ENCODE measurements around the gene MAP3K13.
"Not testable (repeated sequence)": the region's sequence is repeated elsewhere in the genome, so short reads cannot be mapped to it uniquely, and the experiment has no call there.

The MAP3K13 gene

DNA sequence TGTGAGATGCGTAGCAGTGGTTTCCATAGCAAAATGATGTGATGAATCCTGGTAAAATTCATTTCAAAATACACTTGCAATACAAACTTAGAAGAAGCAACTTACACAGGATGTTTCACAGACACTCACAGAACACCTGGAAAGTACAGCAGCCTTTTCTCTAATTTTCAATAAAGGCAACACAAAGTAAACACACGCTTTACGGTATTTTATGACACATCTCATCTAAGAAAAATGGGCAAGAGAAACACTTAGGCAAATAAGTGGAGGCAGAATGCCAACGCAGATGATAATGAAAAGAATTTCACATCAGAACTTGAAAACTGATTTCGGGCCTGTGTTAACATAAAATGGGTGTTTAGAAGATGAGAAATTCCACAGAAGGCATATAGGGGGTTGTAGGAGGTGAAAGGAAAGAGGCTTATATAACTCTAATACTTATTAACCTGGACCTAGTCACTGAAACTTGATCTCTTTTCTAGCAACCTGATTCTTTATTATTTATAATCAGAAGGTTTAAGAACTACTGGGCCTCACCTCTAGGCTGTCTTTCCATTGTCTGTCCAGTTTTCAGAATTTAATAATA is 25.6 kb upstream of the MAP3K13 start:
- intact Hi-C loops (cut with DNase I): no loop called here
- DNase-seq: no peak

GRCh38 chr3:185339945-185340344 is 23.0 kb upstream of the MAP3K13 start:
- intact Hi-C loops (cut with DNase I): no loop called here
- no peak for DNase-seq

- DNase-seq: no peak
- intact Hi-C loops (cut with DNase I): no loop called here
Observed at GRCh38 chr3:185340751-185341150, 22.2 kb upstream of the MAP3K13 start.

- peak in 8 of 42 donors; percentile 11 to 50 (median 26) for DNase-seq
- intact Hi-C loops (cut with DNase I): no loop called here
Observed at GRCh38 chr3:185341616-185342458, 21.1 kb upstream of the MAP3K13 start.

- intact Hi-C loops (cut with DNase I): no loop called here
- DNase-seq: no peak
Observed at GRCh38 chr3:185342459-185343174, 20.3 kb upstream of the MAP3K13 start.

- no peak for DNase-seq
- intact Hi-C loops (cut with DNase I): no loop called here
Observed at GRCh38 chr3:185347399-185347798, 15.5 kb upstream of the MAP3K13 start.

DNA sequence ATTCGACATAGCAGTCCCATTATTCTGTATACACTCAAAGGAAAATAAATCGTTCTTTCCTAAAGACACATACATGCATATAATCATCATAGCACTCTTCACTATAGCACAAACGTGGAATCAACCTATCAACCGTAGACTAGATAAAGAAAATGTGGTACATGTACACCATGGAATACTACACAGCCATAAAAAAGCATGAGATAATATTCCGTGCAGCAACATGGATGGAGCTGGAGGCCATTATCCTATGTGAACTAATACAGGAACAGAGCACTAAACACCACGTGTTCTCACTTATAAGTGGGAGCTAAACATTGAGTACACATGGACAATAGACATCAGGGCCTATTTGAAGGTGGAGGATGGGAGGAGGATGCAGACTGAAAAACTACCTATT is 12.1 kb upstream of the MAP3K13 start:
- no peak for DNase-seq
- intact Hi-C loops (cut with DNase I): no loop called here

DNA sequence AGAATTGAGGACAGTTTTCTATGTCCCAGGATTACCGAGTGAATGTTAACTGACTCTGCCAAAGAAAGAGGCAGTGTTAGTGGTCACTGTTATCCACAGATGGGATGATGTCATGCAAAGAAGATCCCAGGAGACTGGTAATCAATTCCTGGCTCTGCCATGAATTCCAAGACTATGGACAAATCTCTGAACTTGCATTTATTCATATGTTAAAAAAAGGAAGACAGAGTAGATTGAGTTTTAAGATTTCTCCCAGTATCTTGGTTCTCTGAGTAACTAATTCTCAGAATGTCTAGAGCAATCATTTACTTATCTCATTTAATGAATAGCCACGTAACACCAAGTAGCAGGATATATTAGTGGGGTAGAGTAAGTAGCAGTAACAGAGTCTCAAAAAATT is 11.5 kb upstream of the MAP3K13 start:
- intact Hi-C loops (cut with DNase I): no loop called here
- no peak for DNase-seq

DNA sequence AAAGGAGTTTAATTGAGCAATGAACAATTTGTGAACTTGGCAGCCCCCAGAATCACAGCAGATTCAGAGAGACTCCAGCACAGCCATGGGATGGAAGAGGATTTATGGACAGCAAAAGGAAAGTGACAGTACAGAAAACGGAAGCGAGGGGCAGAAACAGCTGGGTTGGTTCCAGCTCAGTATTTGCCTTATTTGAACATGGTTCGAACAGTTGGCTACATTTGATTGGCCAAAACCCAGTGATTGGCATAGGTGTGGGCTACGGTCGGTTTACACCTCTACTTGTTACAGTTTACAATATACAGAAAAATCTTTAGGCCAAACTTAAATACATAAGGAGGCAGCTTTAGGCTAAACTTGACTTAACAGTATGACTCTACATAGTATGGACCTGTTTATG is 9.7 kb upstream of the MAP3K13 start:
- DNase-seq: no peak
- intact Hi-C loops (cut with DNase I): no loop called here

DNA sequence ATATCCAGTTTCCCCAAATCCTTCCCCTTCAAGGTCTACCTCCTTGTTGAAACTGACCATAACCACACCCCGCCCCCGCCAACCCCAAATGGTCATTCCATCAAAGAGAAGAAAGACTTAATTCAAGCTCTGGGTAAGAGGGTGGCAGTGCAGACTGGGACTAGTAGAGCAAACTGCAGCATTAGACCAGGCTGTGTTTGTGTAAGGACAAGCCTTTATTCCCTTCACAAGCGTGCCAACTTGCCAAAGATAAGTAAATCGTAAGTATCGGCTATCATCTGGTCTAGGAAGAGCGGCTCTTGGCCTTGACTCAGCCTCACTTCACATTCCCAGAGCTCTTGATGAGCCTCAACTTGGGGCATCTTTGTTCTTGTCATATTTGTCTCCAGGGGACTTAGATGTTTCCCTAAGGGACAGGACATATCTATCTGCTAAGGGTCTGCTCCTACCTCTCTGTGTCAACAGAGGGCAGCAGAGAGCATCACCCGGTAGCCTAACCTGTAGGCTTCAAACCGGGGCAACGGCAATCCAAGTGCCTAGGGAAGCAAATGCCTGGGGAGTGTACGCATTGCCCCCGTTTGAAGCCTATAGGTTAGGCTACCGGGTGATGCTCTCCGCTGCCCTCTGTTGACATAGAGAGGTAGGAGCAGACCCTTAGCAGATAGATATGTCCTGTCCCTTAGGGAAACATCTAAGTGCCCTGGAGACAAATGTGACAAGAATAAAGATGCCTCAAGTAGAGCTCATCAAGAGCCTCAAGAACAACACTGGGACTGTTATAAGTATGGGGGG is 8.9 kb upstream of the MAP3K13 start:
- intact Hi-C loops (cut with DNase I): no loop called here
- DNase-seq: peak; percentile 10 to 87 (median 67)

- DNase-seq: no peak
Observed at GRCh38 chr3:185356499-185356898, 6.4 kb upstream of the MAP3K13 start.

DNA sequence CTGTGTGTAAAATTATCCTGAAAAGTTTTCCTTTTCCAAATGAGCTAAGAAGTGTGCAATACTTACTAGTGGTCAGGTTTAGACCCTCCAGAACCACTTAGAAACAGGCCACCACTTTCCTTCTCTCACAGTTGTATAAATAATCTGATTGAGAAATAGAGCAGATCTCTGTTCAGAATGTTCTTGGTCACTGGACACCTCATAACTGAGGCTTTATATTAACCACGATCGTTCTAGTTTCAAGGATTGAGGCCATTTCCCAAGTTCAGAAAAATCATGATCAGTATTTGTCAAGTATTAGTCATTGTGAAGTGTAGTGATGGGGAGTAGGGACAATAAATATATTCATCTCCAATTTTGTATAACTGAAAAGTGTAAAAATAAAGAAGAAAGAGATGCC is 1.0 kb upstream of the MAP3K13 start:
- no peak for DNase-seq
- intact Hi-C loops (cut with DNase I): loop anchor here (10.0 kb wide), 1 partner anchor 223 kb away; the partner anchor contains the start of gene SENP2

More at GRCh38 chr3:185356499-185356898, 6.4 kb upstream of the MAP3K13 start:
- intact Hi-C loops (cut with DNase I): no loop called here

DNA sequence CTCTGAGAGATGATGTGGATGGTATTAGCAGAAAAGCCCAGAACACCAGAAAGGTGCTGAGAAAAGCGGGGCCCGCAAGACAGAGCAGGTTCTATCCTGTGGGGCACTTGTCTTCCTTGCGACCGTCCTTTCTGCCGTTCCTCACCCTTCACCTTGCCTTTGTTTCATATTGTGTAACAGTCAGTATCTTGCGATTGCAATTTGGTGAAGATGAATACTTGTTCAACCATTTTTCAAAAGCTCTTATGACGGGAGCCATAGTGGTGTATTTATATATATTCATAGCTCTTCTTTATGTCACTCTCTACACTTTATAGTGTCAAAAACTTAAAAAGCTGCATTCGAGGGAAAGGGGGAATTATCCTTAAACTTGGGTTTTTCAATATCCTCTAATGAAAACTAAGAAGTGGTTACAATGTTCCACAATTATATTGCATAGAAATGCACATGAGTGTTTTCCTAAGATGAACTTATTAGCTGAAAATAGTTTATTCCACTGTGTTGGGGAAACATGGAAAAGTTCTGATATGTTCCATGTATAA is 797 bp downstream of the MAP3K13 start:
- intact Hi-C loops (cut with DNase I): loop anchor here (10.0 kb wide), 1 partner anchor 221 kb away; the partner anchor contains the start of gene SENP2
- peak in 20 of 42 donors; percentile 9 to 59 (median 28) for DNase-seq

GRCh38 chr3:185365291-185366073 is 2.5 kb downstream of the MAP3K13 start:
- intact Hi-C loops (cut with DNase I): loop anchor here (10.0 kb wide), 1 partner anchor 219 kb away; the partner anchor contains the start of gene SENP2
- no peak for DNase-seq

GRCh38 chr3:185366074-185366335 is 3.1 kb downstream of the MAP3K13 start:
- intact Hi-C loops (cut with DNase I): loop anchor here (10.0 kb wide), 1 partner anchor 219 kb away; the partner anchor contains the start of gene SENP2
- DNase-seq: no peak

GRCh38 chr3:185366913-185367312 is 4.0 kb downstream of the MAP3K13 start:
- intact Hi-C loops (cut with DNase I): loop anchor here (10.0 kb wide), 1 partner anchor 218 kb away; the partner anchor contains the start of gene SENP2
- no peak for DNase-seq

- intact Hi-C loops (cut with DNase I); DNase-seq: not testable (repeated sequence)
Observed at GRCh38 chr3:185370349-185370748, 7.4 kb downstream of the MAP3K13 start.

Measured in head of caudate nucleus (tissue), 42 donors.